ENCODE results near the gene C5orf58.

The C5orf58 gene

GRCh38 chr5:170261528-170262043 is 28.8 kb downstream of the C5orf58 start:
- DNase-seq = no peak

GRCh38 chr5:170262061-170263045 is 29.6 kb downstream of the C5orf58 start:
- DNase-seq = no peak

GRCh38 chr5:170263906-170264305 is 31.1 kb downstream of the C5orf58 start:
- DNase-seq = no peak

GRCh38 chr5:170265522-170265921 is 32.7 kb downstream of the C5orf58 start:
- no peak for DNase-seq

GRCh38 chr5:170266570-170267381 is 34.0 kb downstream of the C5orf58 start:
- DNase-seq = peak; percentile 50 to 55

GRCh38 chr5:170267431-170268152 is 34.8 kb downstream of the C5orf58 start:
- DNase-seq = peak; percentile 74 to 80

GRCh38 chr5:170268153-170268689 is 35.4 kb downstream of the C5orf58 start:
- no peak for DNase-seq

GRCh38 chr5:170268884-170269283 is 36.1 kb downstream of the C5orf58 start:
- no peak for DNase-seq

- DNase-seq = peak; percentile 55
Observed at GRCh38 chr5:170269579-170269978, 36.8 kb downstream of the C5orf58 start.

GRCh38 chr5:170270293-170271069 is 37.7 kb downstream of the C5orf58 start:
- DNase-seq = no peak

- DNase-seq = peak; percentile 41 to 53
Observed at GRCh38 chr5:170273968-170274710, 41.4 kb downstream of the C5orf58 start.

GRCh38 chr5:170275376-170275994 is 42.7 kb downstream of the C5orf58 start:
- DNase-seq = no peak

GRCh38 chr5:170276140-170276539 is 43.4 kb downstream of the C5orf58 start:
- no peak for DNase-seq

GRCh38 chr5:170277867-170278281 is 45.1 kb downstream of the C5orf58 start:
- no peak for DNase-seq

- peak; percentile 80 to 83 for DNase-seq
Observed at GRCh38 chr5:170278611-170279458, 46.0 kb downstream of the C5orf58 start.

GRCh38 chr5:170279459-170279817 is 46.7 kb downstream of the C5orf58 start:
- DNase-seq = no peak

GRCh38 chr5:170280011-170280493 is 47.3 kb downstream of the C5orf58 start:
- no peak for DNase-seq

- DNase-seq = no peak
Observed at GRCh38 chr5:170283296-170283695, 50.5 kb downstream of the C5orf58 start.

GRCh38 chr5:170284231-170284630 is 51.4 kb downstream of the C5orf58 start:
- DNase-seq = no peak
